Activated CD4-positive, alpha-beta T cell treated with anti-CD3 and anti-CD28 coated beads for 4 hours (primary cell): ENCODE results near the gene ODAD2.

ENCODE experiments used
- DNase-seq, 2 donors: peaks; one replicate each; pipeline ENCODE4 v3.0.0-alpha.2; 2020

ODAD2 gene

GRCh38 chr10:27838361-27838760 lies 160.5 kb downstream of the ODAD2 start:
- DNase-seq, result no peak

GRCh38 chr10:27834476-27834875 lies 164.4 kb downstream of the ODAD2 start:
- DNase-seq, result no peak

GRCh38 chr10:27833792-27834191 lies 165.1 kb downstream of the ODAD2 start:
- DNase-seq, result no peak

- DNase-seq, result no peak
Measured at GRCh38 chr10:27832826-27833225, 166.1 kb downstream of the ODAD2 start.

- no peak for DNase-seq
Measured at GRCh38 chr10:27826369-27826768, 172.5 kb downstream of the ODAD2 start.

- no peak for DNase-seq
Measured at GRCh38 chr10:27822301-27822700, 176.6 kb downstream of the ODAD2 start.

- no peak for DNase-seq
Measured at GRCh38 chr10:27820637-27821036, 178.2 kb downstream of the ODAD2 start.

- no peak for DNase-seq
Measured at GRCh38 chr10:27819781-27820531, 178.9 kb downstream of the ODAD2 start.

GRCh38 chr10:27816320-27816719 lies 182.6 kb downstream of the ODAD2 start:
- no peak for DNase-seq

- no peak for DNase-seq
Measured at GRCh38 chr10:27815846-27816245, 183.0 kb downstream of the ODAD2 start.

- no peak for DNase-seq
Measured at GRCh38 chr10:27815261-27815660, 183.6 kb downstream of the ODAD2 start.

- no peak for DNase-seq
Measured at GRCh38 chr10:27805180-27805579, 193.7 kb downstream of the ODAD2 start.

GRCh38 chr10:27804136-27804535 lies 194.7 kb downstream of the ODAD2 start:
- DNase-seq, result no peak

GRCh38 chr10:27801171-27801785 lies 197.6 kb downstream of the ODAD2 start:
- DNase-seq, result no peak

GRCh38 chr10:27799046-27799445 lies 199.8 kb downstream of the ODAD2 start:
- no peak for DNase-seq

- no peak for DNase-seq
Measured at GRCh38 chr10:27794157-27794556, 204.7 kb downstream of the ODAD2 start.

- no peak for DNase-seq
Measured at GRCh38 chr10:27792216-27792615, 206.7 kb downstream of the ODAD2 start.

- no peak for DNase-seq
Measured at GRCh38 chr10:27784272-27784671, 214.6 kb downstream of the ODAD2 start.

- peak in 1 of 2 donors; percentile 3 for DNase-seq
Measured at GRCh38 chr10:27783660-27784059, 215.2 kb downstream of the ODAD2 start.

GRCh38 chr10:27779462-27780015 lies 219.3 kb downstream of the ODAD2 start:
- DNase-seq, result no peak

- no peak for DNase-seq
Measured at GRCh38 chr10:27774831-27775230, 224.0 kb downstream of the ODAD2 start.

GRCh38 chr10:27771231-27771630 lies 227.6 kb downstream of the ODAD2 start:
- no peak for DNase-seq

GRCh38 chr10:27770181-27770580 lies 228.7 kb downstream of the ODAD2 start:
- DNase-seq, result no peak
